22Rv1 (cell line): Measurements from ENCODE around the gene GPR61.

Source experiments
- H3K27ac ChIP-seq: fragments of 450-650 bp; 2 replicates; pipeline ENCODE4 v1.5.1; 2017
- ZFX ChIP-seq: fragments of 450-650 bp; IDR thresholded peaks from 2 replicates; pipeline ENCODE4 v1.6.1; 2017; ENCODE audit warnings: antibody characterized with exemption, borderline replicate concordance
- TF ChIP-seq, protein P1 (sequence below): fragments of 450-650 bp; IDR thresholded peaks from 2 replicates; pipeline ENCODE4 v1.5.1; 2017; ENCODE audit warnings: mild to moderate bottlenecking

The GPR61 gene

DNA sequence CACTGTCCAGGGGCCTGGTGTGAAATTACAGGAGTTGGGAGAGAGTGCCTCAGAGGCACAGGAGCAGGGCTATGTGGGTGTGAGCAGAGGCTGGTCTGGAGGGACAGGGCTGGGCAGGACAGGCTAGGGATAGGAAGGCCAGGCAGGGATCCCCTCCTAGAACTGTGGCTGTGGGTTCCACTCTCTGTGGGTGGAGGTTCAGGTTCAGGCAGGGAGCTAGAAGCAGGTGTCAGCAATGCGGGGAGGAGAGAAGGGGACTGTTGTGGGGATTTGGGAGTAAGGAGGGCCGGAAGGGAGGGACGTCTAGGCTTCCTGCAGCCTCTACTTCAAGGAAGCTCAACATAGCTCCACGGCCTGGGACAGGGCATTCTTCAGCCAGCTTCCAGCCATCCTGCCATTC is 8.3 kb upstream of the GPR61 start:
- TF ChIP-seq, protein P1, sequence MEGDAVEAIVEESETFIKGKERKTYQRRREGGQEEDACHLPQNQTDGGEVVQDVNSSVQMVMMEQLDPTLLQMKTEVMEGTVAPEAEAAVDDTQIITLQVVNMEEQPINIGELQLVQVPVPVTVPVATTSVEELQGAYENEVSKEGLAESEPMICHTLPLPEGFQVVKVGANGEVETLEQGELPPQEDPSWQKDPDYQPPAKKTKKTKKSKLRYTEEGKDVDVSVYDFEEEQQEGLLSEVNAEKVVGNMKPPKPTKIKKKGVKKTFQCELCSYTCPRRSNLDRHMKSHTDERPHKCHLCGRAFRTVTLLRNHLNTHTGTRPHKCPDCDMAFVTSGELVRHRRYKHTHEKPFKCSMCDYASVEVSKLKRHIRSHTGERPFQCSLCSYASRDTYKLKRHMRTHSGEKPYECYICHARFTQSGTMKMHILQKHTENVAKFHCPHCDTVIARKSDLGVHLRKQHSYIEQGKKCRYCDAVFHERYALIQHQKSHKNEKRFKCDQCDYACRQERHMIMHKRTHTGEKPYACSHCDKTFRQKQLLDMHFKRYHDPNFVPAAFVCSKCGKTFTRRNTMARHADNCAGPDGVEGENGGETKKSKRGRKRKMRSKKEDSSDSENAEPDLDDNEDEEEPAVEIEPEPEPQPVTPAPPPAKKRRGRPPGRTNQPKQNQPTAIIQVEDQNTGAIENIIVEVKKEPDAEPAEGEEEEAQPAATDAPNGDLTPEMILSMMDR = no peak
- no peak for TF ChIP-seq ZFX
- no peak overlapping the region for H3K27ac ChIP-seq

DNA sequence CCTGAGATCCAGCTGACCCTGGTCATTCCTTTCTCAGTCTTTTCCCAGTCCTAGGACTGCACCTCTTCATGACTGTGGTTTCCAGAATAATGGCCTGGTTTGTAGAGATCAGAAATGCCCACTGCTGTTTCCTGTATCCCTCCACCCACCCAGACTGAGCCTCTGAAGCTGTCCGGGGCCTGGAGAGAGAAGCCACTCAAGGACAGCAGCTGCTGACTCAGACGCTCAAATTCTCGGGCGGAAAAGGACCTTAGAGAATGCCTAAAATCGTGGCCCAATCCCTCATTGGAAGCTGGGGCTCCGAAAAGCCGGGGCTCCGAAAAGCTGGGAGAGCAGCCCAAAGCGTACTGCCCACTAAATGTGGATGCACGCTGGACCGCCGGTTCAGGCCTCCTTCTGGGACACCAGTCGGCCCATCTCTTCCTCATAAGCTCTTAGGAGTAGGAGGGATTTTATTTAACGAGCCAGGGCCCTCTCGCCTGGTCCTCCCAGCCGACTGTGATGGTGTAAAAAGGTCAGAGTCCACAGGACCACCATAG is 7.8 kb upstream of the GPR61 start:
- TF ChIP-seq ZFX = no peak
- TF ChIP-seq, protein P1 = no peak
- H3K27ac ChIP-seq = no peak overlapping the region

DNA sequence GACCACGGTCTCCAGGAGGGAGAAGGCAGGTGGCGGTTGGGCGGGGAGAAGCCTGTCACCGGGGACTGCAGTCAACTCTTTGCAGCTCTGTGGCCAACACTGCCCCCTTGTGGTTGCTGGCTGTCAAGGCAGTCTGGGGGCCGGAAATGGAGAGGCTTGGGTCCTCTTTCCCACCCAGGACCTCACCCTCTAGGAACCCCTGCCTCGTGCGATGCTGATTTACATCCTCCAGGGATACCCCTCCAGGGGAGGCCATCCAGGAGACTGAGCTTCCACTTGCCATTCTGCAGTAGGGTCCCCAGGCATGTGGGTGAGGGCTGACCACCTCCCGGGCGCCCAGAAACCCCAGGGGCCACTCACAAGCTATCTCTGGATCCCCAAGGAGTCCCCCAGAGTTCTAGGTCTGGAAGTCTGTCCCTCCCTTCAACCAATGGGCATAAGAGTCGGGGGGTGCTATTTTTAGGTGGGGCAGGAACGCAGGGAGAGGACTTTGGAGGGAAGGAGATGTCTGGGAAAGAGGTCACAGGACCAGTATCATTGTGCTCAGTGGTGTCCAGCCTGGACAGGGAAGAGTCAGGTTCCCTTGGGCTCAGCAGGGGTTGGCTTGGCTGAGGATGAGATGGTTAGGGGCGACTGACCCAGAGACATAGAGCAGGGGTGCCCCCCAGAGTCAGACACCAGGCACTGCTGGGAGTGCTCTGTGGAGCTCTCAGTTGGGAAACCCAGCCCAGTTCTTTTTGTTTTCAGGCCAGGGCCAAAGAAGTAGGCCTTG is 7.1 kb upstream of the GPR61 start:
- TF ChIP-seq ZFX = no peak
- TF ChIP-seq, protein P1 = peak; percentile 94
- no peak overlapping the region for H3K27ac ChIP-seq

DNA sequence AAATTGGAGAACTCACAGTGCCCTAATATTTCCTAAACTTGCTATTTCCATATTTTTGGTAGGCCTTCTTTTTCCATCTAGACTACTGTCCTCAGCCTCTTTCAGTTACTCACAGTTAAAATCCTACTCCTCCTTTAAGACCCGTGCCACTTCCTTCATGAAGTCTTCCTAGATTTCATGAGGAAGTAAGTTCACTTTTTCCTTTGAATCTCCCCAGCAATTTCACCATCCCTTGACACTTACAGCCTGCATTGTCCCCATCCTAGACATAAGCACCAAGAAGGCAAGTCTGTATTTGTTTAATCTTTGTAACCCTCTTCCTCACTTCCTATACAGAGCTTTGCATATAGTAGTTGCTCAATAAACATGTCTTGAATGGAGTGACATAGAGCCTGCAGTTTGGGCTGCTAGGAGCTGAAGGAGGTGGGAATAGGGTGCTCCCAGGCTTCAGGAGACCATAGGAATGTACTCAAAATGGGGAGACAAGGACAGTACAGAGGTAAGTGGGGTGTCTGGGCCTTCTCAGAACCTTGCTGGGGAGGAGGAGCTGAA is 5.3 kb upstream of the GPR61 start:
- TF ChIP-seq, protein P1 = no peak
- TF ChIP-seq ZFX = no peak
- H3K27ac ChIP-seq = no peak overlapping the region

DNA sequence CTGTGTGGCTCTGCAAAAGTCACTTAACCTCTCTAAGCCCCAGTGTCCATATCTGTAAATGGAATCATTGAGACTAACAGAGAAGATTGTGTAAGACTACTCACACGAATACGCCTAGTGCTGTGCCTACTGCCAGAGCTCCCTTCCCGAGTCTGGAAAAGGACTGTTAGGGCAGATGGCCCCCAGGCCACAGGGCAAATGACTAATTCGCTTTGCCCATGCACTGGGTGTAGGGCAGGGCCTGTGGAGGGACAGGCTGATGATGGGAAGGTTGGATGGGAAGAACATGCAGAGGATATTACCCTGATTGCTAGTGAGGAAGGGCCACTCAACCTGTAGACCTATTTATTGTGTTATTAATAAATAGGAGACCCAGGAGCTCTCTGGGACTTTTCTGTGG is 4.2 kb upstream of the GPR61 start:
- TF ChIP-seq ZFX = no peak
- TF ChIP-seq, protein P1 = no peak
- no peak overlapping the region for H3K27ac ChIP-seq

DNA sequence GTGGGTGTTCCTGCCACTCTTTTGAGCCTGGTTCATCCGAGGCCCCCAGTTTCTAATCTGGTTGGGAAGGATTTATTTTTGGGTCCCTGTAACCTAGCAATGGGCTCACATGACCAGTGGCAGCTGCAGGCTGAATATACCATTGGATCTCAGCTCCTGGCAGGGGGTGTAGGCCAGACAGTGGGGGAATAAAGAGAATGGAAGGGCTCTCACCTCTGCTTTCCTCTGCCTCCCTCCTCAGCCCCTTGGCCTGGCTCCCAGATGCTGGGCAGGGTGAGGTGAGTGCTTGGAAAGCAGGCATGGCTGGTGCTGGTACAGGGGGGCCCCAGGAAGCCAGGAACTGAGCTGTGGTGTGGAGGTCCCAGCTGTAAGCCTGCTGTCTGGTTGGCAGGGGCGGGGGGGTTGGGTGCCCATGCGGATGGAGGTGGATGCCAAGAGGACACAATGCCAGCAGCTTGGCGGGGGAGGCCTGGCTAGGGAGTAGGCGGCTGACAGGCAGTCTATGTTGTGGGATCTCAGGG is 3.6 kb upstream of the GPR61 start:
- H3K27ac ChIP-seq = no peak overlapping the region
- TF ChIP-seq, protein P1 = no peak
- TF ChIP-seq ZFX = no peak
